Measurements from ENCODE around the gene MISFA. TPM values are rescaled to one million over a fixed set of nuclear protein-coding genes. Genes with fewer than 3 reads are reported as not detected.

The MISFA gene
- polyA plus RNA-seq (2012; ENCODE audit: insufficient read depth, insufficient read length, low read depth), result not detected

GRCh38 chr11:18599739-18600230, at the start of gene MISFA:
Gene MISFA, plus strand, starts transcription at chr11:18599789. Its CDS starts 140 bp downstream, at chr11:18599929.
- H3K36me3 ChIP-seq, result no peaks in the 10 kb centered on the region
- no peak within 1 kb of the TSS for H3K4me3 ChIP-seq (ENCODE audit: low read depth, low read length)
- no peak for TF ChIP-seq CTCF (IDR thresholded peaks at IDR 0.05; ENCODE audit: low read depth, low read length)
- no peak for DNase-seq
- H3K27me3 ChIP-seq, result no peaks in the 10 kb centered on the region
- H3K4me1 ChIP-seq, result no peaks in the 10 kb centered on the region
- no peaks in the 10 kb centered on the region for H3K9me3 ChIP-seq

GRCh38 chr11:18563090-18563730, 36.4 kb upstream of the MISFA start:
- Histone ChIP-seq H3K36me3 (no peaks in the 10 kb centered on the region), H3K4me3 (ENCODE audit: low read depth, low read length) (no peak overlapping the region), H3K4me1 (no peaks in the 10 kb centered on the region), H3K9me3 (no peaks in the 10 kb centered on the region), H3K27me3 (no peaks in the 10 kb centered on the region)
- no peak for DNase-seq
- no peak for TF ChIP-seq CTCF (IDR thresholded peaks at IDR 0.05; ENCODE audit: low read depth, low read length)

GRCh38 chr11:18564149-18564548, 35.4 kb upstream of the MISFA start:
- H3K9me3 ChIP-seq, result no peaks in the 10 kb centered on the region
- H3K4me3 ChIP-seq (ENCODE audit: low read depth, low read length), result no peak overlapping the region
- no peaks in the 10 kb centered on the region for H3K27me3 ChIP-seq
- H3K4me1 ChIP-seq, result no peaks in the 10 kb centered on the region
- no peaks in the 10 kb centered on the region for H3K36me3 ChIP-seq
- DNase-seq, result no peak
- no peak for TF ChIP-seq CTCF (IDR thresholded peaks at IDR 0.05; ENCODE audit: low read depth, low read length)

GRCh38 chr11:18566406-18566805, 33.2 kb upstream of the MISFA start:
- Histone ChIP-seq H3K9me3 (no peaks in the 10 kb centered on the region), H3K27me3 (no peaks in the 10 kb centered on the region), H3K36me3 (no peaks in the 10 kb centered on the region), H3K4me3 (ENCODE audit: low read depth, low read length) (no peak overlapping the region), H3K4me1 (no peaks in the 10 kb centered on the region)
- no peak for TF ChIP-seq CTCF (IDR thresholded peaks at IDR 0.05; ENCODE audit: low read depth, low read length)
- DNase-seq, result no peak

GRCh38 chr11:18567081-18567480, 32.5 kb upstream of the MISFA start:
- no peak for TF ChIP-seq CTCF (IDR thresholded peaks at IDR 0.05; ENCODE audit: low read depth, low read length)
- Histone ChIP-seq H3K9me3 (no peaks in the 10 kb centered on the region), H3K27me3 (no peaks in the 10 kb centered on the region), H3K4me3 (ENCODE audit: low read depth, low read length) (no peak overlapping the region), H3K36me3 (no peaks in the 10 kb centered on the region), H3K4me1 (no peaks in the 10 kb centered on the region)
- DNase-seq, result no peak

GRCh38 chr11:18575361-18575760, 24.2 kb upstream of the MISFA start:
- no peak for TF ChIP-seq CTCF (IDR thresholded peaks at IDR 0.05; ENCODE audit: low read depth, low read length)
- DNase-seq, result no peak
- Histone ChIP-seq H3K36me3 (no peaks in the 10 kb centered on the region), H3K27me3 (no peaks in the 10 kb centered on the region), H3K4me1 (no peaks in the 10 kb centered on the region), H3K9me3 (no peaks in the 10 kb centered on the region), H3K4me3 (ENCODE audit: low read depth, low read length) (no peak overlapping the region)

Data from BE2C (cell line).